Mucosa of gallbladder (tissue), 1 donor: Measurements from ENCODE around the gene PCDH9. TPM values are rescaled to one million over a fixed set of nuclear protein-coding genes. Genes with fewer than 3 reads are reported as not detected.

Experiments used
- DNase-seq: peaks from one replicate; pipeline ENCODE4 v3.0.0-alpha.2; 2020; ENCODE audit warnings: low spot score
- total RNA-seq: library from RNA; stranded (reverse); gene quantifications from one replicate; pipeline ENCODE4 v1.2.1, GENCODE V29; 2021
- donor health status: DM: no; HTN: no; CAD: no.

Gene PCDH9
- total RNA-seq, 1 donor from 2014 or later = 9.0 TPM

DNA sequence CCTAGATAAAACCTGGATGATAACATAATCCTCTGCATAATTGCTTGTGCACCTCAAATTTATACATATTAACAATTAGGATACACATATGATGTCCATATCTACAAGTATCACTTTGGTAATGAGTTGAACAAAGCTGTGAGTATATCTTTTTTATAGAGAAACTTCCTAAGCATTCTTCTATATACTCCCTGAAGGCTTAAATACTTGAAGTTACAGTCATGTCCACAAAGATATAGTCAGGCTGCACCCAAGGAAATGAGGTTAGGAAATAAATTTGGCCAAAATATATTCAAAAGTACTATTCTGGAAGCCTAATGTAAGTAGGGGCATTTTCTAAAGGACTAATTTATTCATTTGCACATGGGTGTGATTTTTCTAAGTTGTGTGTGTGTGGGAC lies 761.5 kb downstream of the PCDH9 start:
- DNase-seq = no peak

GRCh38 chr13:66462187-66462586 lies 767.9 kb downstream of the PCDH9 start:
- no peak for DNase-seq

DNA sequence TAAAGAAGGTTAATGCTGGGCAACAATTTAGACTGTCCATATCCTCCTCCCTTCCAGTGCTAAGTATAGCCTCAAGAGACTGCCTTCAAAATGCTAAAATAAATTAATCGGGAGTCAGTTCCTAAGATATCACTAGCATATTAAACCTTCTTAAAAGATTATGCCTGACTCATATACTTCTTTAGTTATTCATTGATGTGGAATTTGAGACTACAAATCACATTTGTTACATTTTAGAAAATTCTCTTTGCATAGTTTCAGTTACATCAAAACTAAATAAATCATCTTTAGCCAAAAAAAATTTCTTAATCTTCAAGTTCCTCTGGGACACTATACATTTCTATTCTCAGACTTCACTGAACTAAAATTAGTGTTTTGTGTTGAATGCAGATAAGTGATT lies 769.1 kb downstream of the PCDH9 start:
- DNase-seq = no peak

DNA sequence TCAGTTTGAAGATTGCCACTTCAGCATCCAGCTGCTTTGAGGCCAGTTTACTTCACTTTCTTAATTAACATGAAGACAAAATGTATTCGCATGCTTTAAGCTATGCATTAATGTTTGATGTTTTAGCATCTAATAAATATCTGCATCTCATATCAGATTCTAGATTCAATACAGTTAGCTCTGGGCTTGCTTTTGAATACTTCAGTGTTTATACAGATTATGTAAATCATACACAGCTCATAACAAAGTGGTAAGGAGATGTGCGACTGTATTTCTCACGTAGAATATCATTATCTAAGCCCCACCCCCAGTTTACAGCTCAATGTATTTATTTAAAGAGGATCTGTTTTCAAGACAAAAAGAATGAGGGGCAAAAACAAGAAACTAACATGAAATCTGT lies 770.5 kb downstream of the PCDH9 start:
- DNase-seq = no peak

DNA sequence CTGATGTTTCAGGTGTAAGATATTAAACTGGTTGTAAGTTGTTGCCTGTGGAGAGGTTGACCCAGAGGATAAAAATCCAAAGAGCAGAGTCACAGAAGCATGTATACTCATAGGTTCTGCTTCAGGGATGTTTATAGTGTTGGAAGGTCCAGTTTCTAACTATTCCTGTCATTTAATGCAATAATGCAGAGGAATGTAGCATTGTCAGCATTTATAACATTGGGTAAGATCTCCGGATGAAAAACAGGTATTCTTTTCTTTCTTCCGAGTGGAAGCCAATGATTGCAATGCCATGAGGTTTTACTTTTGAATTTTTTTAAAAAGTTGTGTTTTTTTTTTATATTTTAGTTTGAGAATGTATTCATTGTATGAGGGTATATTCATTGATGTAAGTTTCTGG lies 771.0 kb downstream of the PCDH9 start:
- no peak for DNase-seq

- no peak for DNase-seq
Measured at GRCh38 chr13:66446413-66446812, 783.7 kb downstream of the PCDH9 start.

- no peak for DNase-seq
Measured at GRCh38 chr13:66443926-66444325, 786.2 kb downstream of the PCDH9 start.

DNA sequence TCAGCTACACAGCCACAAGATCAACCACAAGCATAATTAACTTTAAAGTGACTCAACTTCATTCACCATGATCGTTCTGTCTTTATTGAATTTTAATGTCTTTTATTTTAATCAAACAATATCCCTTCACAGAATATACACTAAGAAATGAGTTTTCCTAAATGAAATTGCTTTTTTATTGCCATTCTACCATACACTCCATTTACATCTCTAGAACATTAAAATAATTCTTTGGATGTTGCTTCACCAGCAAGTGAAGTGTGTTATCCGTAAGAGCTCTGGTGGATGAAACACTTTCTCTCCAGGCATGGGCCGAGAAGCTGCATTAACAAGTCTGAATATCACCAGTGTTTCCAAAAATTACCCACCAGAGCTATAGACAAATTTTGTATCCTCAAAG lies 789.2 kb downstream of the PCDH9 start:
- no peak for DNase-seq

- no peak for DNase-seq
Measured at GRCh38 chr13:66430728-66431127, 799.4 kb downstream of the PCDH9 start.

GRCh38 chr13:66430269-66430668 lies 799.9 kb downstream of the PCDH9 start:
- no peak for DNase-seq

GRCh38 chr13:66429156-66429555 lies 801.0 kb downstream of the PCDH9 start:
- no peak for DNase-seq

GRCh38 chr13:66427458-66427861 lies 802.7 kb downstream of the PCDH9 start:
- no peak for DNase-seq

DNA sequence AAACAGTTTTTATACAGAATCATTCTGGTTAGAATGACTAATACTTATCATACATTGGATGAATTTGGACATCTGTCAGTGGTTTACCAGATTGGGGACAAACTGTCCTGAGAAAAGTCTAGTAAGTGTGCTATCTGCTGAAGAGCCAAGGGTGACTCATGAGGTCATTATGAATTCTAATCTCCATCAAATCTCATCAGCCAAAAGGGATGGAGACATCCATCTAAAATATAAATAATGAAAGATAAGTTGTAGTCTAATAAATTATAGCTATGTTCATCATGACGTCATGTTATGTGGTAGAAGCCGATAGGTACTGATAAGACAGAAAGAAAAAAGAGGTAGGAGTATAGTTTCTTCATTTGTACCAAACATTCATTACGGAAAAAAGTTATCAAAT lies 804.4 kb downstream of the PCDH9 start:
- no peak for DNase-seq

GRCh38 chr13:66424422-66424821 lies 805.7 kb downstream of the PCDH9 start:
- no peak for DNase-seq

DNA sequence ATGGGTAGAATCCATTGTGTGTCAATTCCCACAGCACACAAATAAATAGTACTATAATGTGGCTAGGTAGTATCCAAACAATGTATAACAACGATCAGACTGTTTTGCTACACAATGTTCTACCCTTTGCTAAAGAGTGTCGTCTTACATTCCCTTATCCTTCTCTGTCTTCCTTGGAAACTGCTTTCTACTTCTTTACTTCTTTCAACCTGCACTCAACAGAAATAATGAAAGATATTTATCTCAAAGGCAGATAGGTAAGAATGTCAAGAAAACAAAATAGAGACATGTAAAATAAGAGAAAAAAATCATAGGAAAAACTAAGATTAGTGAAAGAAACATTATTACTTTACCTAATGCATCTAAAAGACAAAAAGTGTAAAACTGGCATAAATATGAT lies 814.7 kb downstream of the PCDH9 start:
- no peak for DNase-seq

- DNase-seq = no peak
Measured at GRCh38 chr13:66414066-66414800, 815.9 kb downstream of the PCDH9 start.

- DNase-seq = no peak
Measured at GRCh38 chr13:66410314-66410713, 819.8 kb downstream of the PCDH9 start.

- no peak for DNase-seq
Measured at GRCh38 chr13:66409542-66409941, 820.6 kb downstream of the PCDH9 start.

DNA sequence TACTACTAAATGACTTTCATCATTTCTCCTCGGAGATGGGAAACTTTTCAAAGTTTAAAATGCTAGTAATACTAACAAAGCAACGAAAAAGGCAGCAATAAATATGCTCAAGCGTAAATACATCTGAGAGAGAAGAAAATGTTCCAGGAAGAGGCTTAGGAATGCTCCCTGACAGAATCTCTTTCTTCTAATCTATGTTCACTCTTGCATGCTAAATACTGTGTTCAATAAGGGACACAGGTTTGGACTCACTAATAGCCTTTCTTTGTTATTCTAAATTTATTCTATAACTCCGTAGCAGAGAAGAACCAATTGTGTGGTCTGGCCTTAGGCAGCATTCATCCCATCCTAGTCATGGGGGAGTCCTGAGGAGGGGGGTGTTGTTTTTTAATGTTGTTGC lies 823.0 kb downstream of the PCDH9 start:
- DNase-seq = no peak

- DNase-seq = no peak
Measured at GRCh38 chr13:66405908-66406802, 824.0 kb downstream of the PCDH9 start.

DNA sequence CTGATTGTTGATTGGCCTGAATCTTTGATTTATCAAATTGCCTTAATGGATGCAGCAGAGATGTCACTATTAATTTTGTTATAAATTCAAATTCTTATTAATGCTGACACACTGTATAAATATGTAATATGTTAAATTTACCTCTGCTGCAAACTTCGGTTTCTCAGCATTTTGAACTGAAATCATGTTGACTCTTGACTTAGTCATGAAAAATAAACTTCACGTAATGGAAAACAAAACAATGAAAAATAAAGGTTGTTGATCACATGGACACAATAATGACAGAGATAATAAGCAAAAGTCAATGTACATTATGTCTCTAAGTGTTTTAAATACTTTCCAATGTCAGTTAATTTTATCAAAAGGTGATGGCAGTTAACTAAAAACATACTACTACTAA lies 827.6 kb downstream of the PCDH9 start:
- DNase-seq = no peak

- DNase-seq = no peak
Measured at GRCh38 chr13:66402066-66402465, 828.1 kb downstream of the PCDH9 start.

DNA sequence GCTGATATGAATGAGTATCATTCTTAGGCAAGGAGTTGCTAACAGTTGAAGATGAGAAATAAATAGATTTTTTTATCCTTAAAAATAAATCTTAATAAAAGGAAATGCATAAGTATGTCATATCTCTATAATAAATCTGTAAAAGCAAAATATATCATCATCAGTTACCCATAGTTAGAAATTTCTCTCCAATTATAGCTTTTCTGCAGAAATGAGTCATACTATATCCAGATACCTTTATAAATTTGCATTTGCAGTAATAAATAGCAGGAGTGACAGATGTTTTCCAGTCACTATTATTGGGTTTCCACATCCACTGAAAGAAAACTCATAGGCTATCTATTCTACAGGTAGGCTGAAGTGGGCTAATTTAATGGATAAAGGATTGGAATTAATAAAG lies 829.8 kb downstream of the PCDH9 start:
- no peak for DNase-seq
